Limb (tissue), 2 donors: ENCODE measurements around the gene TGDS.

Experiments
- DNase-seq, 2 donors: peaks; one replicate each; pipeline ENCODE4 v3.0.0-alpha.2; 2016; ENCODE audit errors: extremely low spot score in 2 of 2

Gene TGDS

GRCh38 chr13:94601446-94602431 is 5.8 kb upstream of the TGDS start, which contains the start of gene GPR180:
GPR180 (plus strand) TSS chr13:94601857; CDS start chr13:94601928, 71 bp downstream.
- DNase-seq: peak; percentile 94 to 99

- no peak for DNase-seq
Measured at GRCh38 chr13:94599877-94600276, 3.9 kb upstream of the TGDS start.

GRCh38 chr13:94598281-94598680 is 2.3 kb upstream of the TGDS start:
- no peak for DNase-seq

- no peak for DNase-seq
Measured at GRCh38 chr13:94596575-94596971, 621 bp upstream of the TGDS start.

- DNase-seq: no peak
Measured at GRCh38 chr13:94595001-94595949, 677 bp downstream of the TGDS start.

- no peak for DNase-seq
Measured at GRCh38 chr13:94590744-94591143, 5.2 kb downstream of the TGDS start.

GRCh38 chr13:94588541-94588940 is 7.4 kb downstream of the TGDS start:
- no peak for DNase-seq

GRCh38 chr13:94586371-94586770 is 9.6 kb downstream of the TGDS start:
- DNase-seq: no peak

GRCh38 chr13:94585543-94586101 is 10.3 kb downstream of the TGDS start:
- DNase-seq: no peak

- no peak for DNase-seq
Measured at GRCh38 chr13:94583926-94584325, 12.0 kb downstream of the TGDS start.

GRCh38 chr13:94579063-94579462 is 16.9 kb downstream of the TGDS start:
- DNase-seq: no peak

GRCh38 chr13:94569615-94570014 is 26.3 kb downstream of the TGDS start:
- DNase-seq: no peak

GRCh38 chr13:94568443-94568842 is 27.5 kb downstream of the TGDS start:
- DNase-seq: no peak

GRCh38 chr13:94567581-94567980 is 28.4 kb downstream of the TGDS start:
- DNase-seq: no peak

GRCh38 chr13:94561126-94561525 is 34.8 kb downstream of the TGDS start:
- DNase-seq: no peak

GRCh38 chr13:94560116-94560515 is 35.8 kb downstream of the TGDS start:
- no peak for DNase-seq

- no peak for DNase-seq
Measured at GRCh38 chr13:94559222-94559795, 36.6 kb downstream of the TGDS start.

- DNase-seq: no peak
Measured at GRCh38 chr13:94558716-94559115, 37.2 kb downstream of the TGDS start.

- no peak for DNase-seq
Measured at GRCh38 chr13:94557684-94558235, 38.2 kb downstream of the TGDS start.

GRCh38 chr13:94556621-94557020 is 39.3 kb downstream of the TGDS start:
- DNase-seq: no peak

- no peak for DNase-seq
Measured at GRCh38 chr13:94556041-94556440, 39.9 kb downstream of the TGDS start.
